Measurements from ENCODE around the gene PYGO2. TPM values are rescaled to one million over a fixed set of nuclear protein-coding genes. Genes with fewer than 3 reads are reported as not detected.

PYGO2 gene
- total RNA-seq, 3 donors from 2014 or later (not counting 1 experiment from before 2014, with no cell fraction given), result 21.6 to 32.1 (median 27.5) TPM

- H3K27ac ChIP-seq (ENCODE audit: low read length), result peak overlapping the region; percentile 76
- intact Hi-C loops (cut with micrococcal nuclease), result loop anchor here (5.0 kb wide), 2 partner anchors 58 to 447 kb away; partner anchors contain the start of genes EFNA4 and UBE2Q1
- H3K36me3 ChIP-seq (ENCODE audit: control insufficient read depth, insufficient read depth, low read length), result no peaks in the 10 kb centered on the region
- H3K4me3 ChIP-seq (ENCODE audit: low read length), result peak overlapping the region; percentile 95
- H3K9me3 Mint-ChIP-seq, result no peaks in the 10 kb centered on the region
- H3K4me1 Mint-ChIP-seq, result peaks cover 26 to 78% of the 10 kb centered on the region in 2 donors
- DNase-seq (peak in 1 of 2 donors; percentile 26), ATAC-seq (no peak)
- H3K27me3 ChIP-seq (ENCODE audit: control insufficient read depth, insufficient read depth, low read length), result no peaks in the 10 kb centered on the region
- WGBS (ENCODE audit: insufficient coverage), result 65% methylated on average over 4 of the region's 5 CpGs
- no peaks in the 10 kb centered on the region for H3K36me3 Mint-ChIP-seq
- H3K9me3 ChIP-seq (ENCODE audit: control insufficient read depth, insufficient read depth, low read length), result no peaks in the 10 kb centered on the region
- peak overlapping the region; percentile 89 to 92 for H3K27ac Mint-ChIP-seq
- peak overlapping the region; percentile 95 for H3K4me3 Mint-ChIP-seq
- no peaks in the 10 kb centered on the region for H3K27me3 Mint-ChIP-seq (ENCODE audit: low read depth in 2 of 2)
- peaks cover 84% of the 10 kb centered on the region for H3K4me1 ChIP-seq (ENCODE audit: control insufficient read depth, insufficient read depth, low read length)
- TF ChIP-seq, protein P1, sequence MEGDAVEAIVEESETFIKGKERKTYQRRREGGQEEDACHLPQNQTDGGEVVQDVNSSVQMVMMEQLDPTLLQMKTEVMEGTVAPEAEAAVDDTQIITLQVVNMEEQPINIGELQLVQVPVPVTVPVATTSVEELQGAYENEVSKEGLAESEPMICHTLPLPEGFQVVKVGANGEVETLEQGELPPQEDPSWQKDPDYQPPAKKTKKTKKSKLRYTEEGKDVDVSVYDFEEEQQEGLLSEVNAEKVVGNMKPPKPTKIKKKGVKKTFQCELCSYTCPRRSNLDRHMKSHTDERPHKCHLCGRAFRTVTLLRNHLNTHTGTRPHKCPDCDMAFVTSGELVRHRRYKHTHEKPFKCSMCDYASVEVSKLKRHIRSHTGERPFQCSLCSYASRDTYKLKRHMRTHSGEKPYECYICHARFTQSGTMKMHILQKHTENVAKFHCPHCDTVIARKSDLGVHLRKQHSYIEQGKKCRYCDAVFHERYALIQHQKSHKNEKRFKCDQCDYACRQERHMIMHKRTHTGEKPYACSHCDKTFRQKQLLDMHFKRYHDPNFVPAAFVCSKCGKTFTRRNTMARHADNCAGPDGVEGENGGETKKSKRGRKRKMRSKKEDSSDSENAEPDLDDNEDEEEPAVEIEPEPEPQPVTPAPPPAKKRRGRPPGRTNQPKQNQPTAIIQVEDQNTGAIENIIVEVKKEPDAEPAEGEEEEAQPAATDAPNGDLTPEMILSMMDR (IDR thresholded peaks at IDR 0.05), result no peak
These were observed 42.9 kb upstream of the PYGO2 start for GRCh38 chr1:155004352-155005075.

GRCh38 chr1:155003766-155004351 lies 42.3 kb upstream of the PYGO2 start:
- ATAC-seq (no peak), DNase-seq (peak in 1 of 2 donors; percentile 30)
- Mint-ChIP-seq H3K36me3 (no peaks in the 10 kb centered on the region), H3K4me3 (peak overlapping the region; percentile 95), H3K9me3 (no peaks in the 10 kb centered on the region), H3K4me1 (peaks cover 29 to 78% of the 10 kb centered on the region in 2 donors), H3K27ac (peak overlapping the region; percentile 89 to 92), H3K27me3 (ENCODE audit: low read depth in 2 of 2) (no peaks in the 10 kb centered on the region)
- 5% methylated on average over 27 of the region's 34 CpGs for WGBS (ENCODE audit: insufficient coverage)
- intact Hi-C loops (cut with micrococcal nuclease), result loop anchor here (5.0 kb wide), 2 partner anchors 58 to 447 kb away; partner anchors contain the start of genes EFNA4 and UBE2Q1
- Histone ChIP-seq H3K27me3 (ENCODE audit: control insufficient read depth, insufficient read depth, low read length) (no peaks in the 10 kb centered on the region), H3K4me3 (ENCODE audit: low read length) (peak overlapping the region; percentile 95), H3K36me3 (ENCODE audit: control insufficient read depth, insufficient read depth, low read length) (no peaks in the 10 kb centered on the region), H3K27ac (ENCODE audit: low read length) (peak overlapping the region; percentile 76), H3K4me1 (ENCODE audit: control insufficient read depth, insufficient read depth, low read length) (peaks cover 86% of the 10 kb centered on the region), H3K9me3 (ENCODE audit: control insufficient read depth, insufficient read depth, low read length) (no peaks in the 10 kb centered on the region)
- TF ChIP-seq, protein P1 (IDR thresholded peaks at IDR 0.05), result no peak

DNA sequence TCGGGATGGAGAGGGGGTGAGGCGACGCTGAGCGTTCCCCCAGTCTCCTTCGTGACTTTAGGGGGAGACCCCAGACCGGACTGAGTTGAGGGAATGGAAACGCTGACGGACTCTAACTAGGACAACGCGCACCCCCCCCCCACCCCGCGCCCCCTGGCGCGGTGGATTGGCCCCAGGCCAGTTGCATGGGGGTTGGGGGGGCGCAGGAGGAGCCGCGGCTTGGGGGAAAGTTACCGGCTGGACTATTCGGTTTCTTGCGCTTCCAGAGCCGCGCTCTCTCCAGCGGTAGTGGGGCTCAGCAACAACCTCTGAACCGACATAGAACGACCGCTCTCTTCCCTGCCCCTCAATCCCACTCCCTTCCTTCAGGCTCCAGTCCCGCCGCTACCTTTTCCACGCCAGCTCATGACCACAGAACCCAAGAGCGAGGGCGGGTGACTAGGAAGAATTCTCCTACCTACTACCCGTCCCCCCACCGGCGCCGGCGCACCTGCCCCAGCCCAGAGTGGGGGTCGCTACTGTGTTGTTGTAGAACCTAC lies 41.7 kb upstream of the PYGO2 start:
- Histone ChIP-seq H3K4me3 (ENCODE audit: low read length) (peak overlapping the region; percentile 95), H3K4me1 (ENCODE audit: control insufficient read depth, insufficient read depth, low read length) (peaks cover 87% of the 10 kb centered on the region), H3K27me3 (ENCODE audit: control insufficient read depth, insufficient read depth, low read length) (no peaks in the 10 kb centered on the region), H3K36me3 (ENCODE audit: control insufficient read depth, insufficient read depth, low read length) (no peaks in the 10 kb centered on the region), H3K9me3 (ENCODE audit: control insufficient read depth, insufficient read depth, low read length) (no peaks in the 10 kb centered on the region), H3K27ac (ENCODE audit: low read length) (peak overlapping the region; percentile 76)
- no peaks in the 10 kb centered on the region for H3K27me3 Mint-ChIP-seq (ENCODE audit: low read depth in 2 of 2)
- H3K4me3 Mint-ChIP-seq, result peak overlapping the region; percentile 95
- peak overlapping the region; percentile 89 to 92 for H3K27ac Mint-ChIP-seq
- TF ChIP-seq, protein P1 (IDR thresholded peaks at IDR 0.05), result no peak
- DNase-seq, result peak in 1 of 2 donors; percentile 46
- intact Hi-C loops (cut with micrococcal nuclease), result loop anchor here (5.0 kb wide), 2 partner anchors 59 to 446 kb away; partner anchors contain the start of genes EFNA4 and UBE2Q1
- 0% methylated on average over 29 of the region's 37 CpGs for WGBS (ENCODE audit: insufficient coverage)
- peaks cover 31 to 75% of the 10 kb centered on the region in 2 donors for H3K4me1 Mint-ChIP-seq
- no peaks in the 10 kb centered on the region for H3K36me3 Mint-ChIP-seq
- no peak for ATAC-seq
- no peaks in the 10 kb centered on the region for H3K9me3 Mint-ChIP-seq

All from natural killer cell (primary cell).